Measurements from ENCODE around the gene KIRREL3.

DNA sequence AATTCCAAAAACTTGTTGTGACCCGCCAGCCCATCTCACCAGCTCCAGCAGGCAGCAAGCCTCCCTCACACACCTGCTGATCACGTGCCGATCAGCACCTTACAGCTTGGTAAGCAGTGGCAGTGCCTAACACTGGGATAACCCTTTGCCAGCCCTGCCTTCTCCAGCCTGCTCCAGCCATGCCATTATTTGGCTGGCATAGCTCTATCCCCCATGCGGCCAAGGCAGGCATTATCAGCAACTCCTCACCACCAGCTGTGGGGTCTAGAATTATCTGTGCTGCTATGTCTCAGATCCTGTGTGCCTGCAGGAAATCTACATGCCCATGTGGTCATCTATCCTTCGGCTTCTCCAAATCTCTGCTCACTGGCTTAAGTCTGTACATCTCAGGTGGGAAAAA is 430.1 kb downstream of the KIRREL3 start:
- TF ChIP-seq CTCF (IDR thresholded peaks at IDR 0.05) (no peak), POLR2A (IDR thresholded peaks at IDR 0.05) (no peak)
